Smooth muscle cell (in vitro differentiated cells): Measurements from ENCODE around the gene ZNF518A. TPM values are rescaled to one million over a fixed set of nuclear protein-coding genes. Genes with fewer than 3 reads are reported as not detected.
"Not testable (repeated sequence)": the region's sequence is repeated elsewhere in the genome, so short reads cannot be mapped to it uniquely, and the experiment has no call there.

Experiments
- DNase-seq: peaks from one replicate; lab custom pipeline; 2025; ENCODE audit not compliant: unreplicated experiment; lab: John Stamatoyannopoulos, UW
- H2AFZ ChIP-seq: fragments of 200-600 bp; sonication (generic); 2 replicates; pipeline ENCODE4 v1.6.0; 2016; ENCODE audit warnings: antibody characterized with exemption, low read depth, mild to moderate bottlenecking
- H3F3A ChIP-seq: fragments of 200-600 bp; sonication (generic); 2 replicates; pipeline ENCODE4 v1.6.0; 2017; ENCODE audit warnings: antibody characterized with exemption, low read depth
- H3K27ac ChIP-seq: fragments of 200-600 bp; sonication (generic); 2 replicates; pipeline ENCODE4 v1.5.1; 2016; ENCODE audit warnings: low read depth, mild to moderate bottlenecking
- H3K27me3 ChIP-seq: fragments of 200-600 bp; sonication (generic); 2 replicates; pipeline ENCODE4 v1.6.1; 2016; ENCODE audit warnings: low read depth, mild to moderate bottlenecking
- H3K36me3 ChIP-seq: fragments of 200-600 bp; sonication (generic); 2 replicates; pipeline ENCODE4 v1.5.1; 2016; ENCODE audit warnings: low read depth
- H3K4me1 ChIP-seq: fragments of 200-600 bp; sonication (generic); 2 replicates; pipeline ENCODE4 v1.5.1; 2016; ENCODE audit warnings: low read depth
- H3K4me2 ChIP-seq: fragments of 200-600 bp; sonication (generic); 2 replicates; pipeline ENCODE4 v1.6.0; 2016; ENCODE audit warnings: mild to moderate bottlenecking
- H3K4me3 ChIP-seq: fragments of 200-600 bp; sonication (generic); 2 replicates; pipeline ENCODE4 v1.5.1; 2016; ENCODE audit warnings: mild to moderate bottlenecking
- H3K79me2 ChIP-seq: fragments of 200-600 bp; sonication (generic); 2 replicates; pipeline ENCODE4 v1.6.0; 2016; ENCODE audit warnings: low read depth, mild to moderate bottlenecking
- H3K9ac ChIP-seq: fragments of 200-600 bp; sonication (generic); 2 replicates; pipeline ENCODE4 v1.6.0; 2016; ENCODE audit warnings: low read depth
- H3K9me3 ChIP-seq: fragments of 200-600 bp; sonication (generic); replicated peaks from 2 replicates; pipeline ENCODE4 v1.5.1; 2016; ENCODE audit warnings: low read depth
- H4K20me1 ChIP-seq: fragments of 200-600 bp; sonication (generic); 2 replicates; pipeline ENCODE4 v1.6.0; 2016; ENCODE audit warnings: low read depth
- WGBS: methylation state at CpG from one replicate; pipeline ENCODE4 v1.1.7; 2016; ENCODE audit warnings: low lambda C conversion rate; 5-methylcytosine and 5-hydroxymethylcytosine counted together
- polyA plus RNA-seq: library from polyadenylated mRNA; unstranded; fragments of >200 nt; fragmentation: Nextera tagmentation; extraction: Ambion mirVana; gene quantifications from 2 replicates; pipeline ENCODE4 v1.2.1, GENCODE V29; 2016
- total RNA-seq: library from RNA; depleted of rRNA; stranded (reverse); fragments of >200 nt; gene quantifications from 2 replicates; pipeline ENCODE4 v1.2.3, GENCODE V29; 2014
- TF ChIP-seq, protein P1 (sequence below): fragments of 200-600 bp; sonication (generic); IDR thresholded peaks from 2 replicates; pipeline ENCODE4 v1.5.1; 2017; ENCODE audit warnings: borderline replicate concordance, mild to moderate bottlenecking, antibody characterized with exemption; ENCODE audit not compliant: insufficient read depth, poor library complexity, severe bottlenecking

ZNF518A gene
- total and polyA plus RNA-seq, 2 experiments from 2014 or later = 9.0 to 26.9 TPM

DNA sequence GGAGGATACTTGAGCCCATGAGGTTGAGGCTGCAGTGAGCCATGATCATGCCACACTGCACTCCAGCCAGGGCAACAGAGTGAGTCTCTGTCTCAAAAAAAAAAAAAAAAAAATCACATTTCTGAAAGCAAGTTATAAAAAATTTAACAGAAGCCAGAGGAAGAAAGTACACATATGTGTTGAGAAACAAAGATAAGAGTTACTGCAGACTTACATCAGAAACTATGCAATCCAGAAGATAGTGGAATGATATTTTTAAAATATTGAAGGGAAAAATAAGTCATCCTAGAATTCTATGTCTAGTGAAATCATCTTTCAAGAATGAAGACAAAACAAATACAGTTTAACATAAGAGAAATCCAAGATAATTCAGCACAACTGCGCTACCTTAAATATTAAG lies 46.9 kb downstream of the ZNF518A start:
- H3K9ac ChIP-seq = no peak overlapping the region
- 98% methylated on average over 1 of the region's 1 CpG for WGBS

DNA sequence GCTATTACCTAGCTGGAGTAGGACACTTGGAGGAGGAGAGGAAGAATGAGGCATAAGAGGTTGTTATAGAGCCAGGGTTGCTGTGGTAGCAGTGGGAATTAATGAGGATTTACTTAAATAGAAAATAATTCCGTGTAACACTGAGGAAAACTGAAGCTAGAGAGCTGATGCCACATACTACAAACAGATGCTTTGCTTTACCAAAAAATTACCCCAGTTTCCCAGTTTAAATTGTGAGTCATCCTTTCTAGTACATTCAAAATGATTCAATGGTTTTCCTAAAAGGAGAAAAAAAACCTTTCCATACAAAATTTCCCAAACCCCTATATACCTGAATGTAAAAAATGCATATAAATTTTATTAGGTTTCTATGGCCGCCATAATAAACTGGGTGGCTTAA lies 58.3 kb downstream of the ZNF518A start:
- Histone ChIP-seq H3K4me3 (no peak overlapping the region), H3K79me2 (no peaks in the 10 kb centered on the region), H3K36me3 (no peaks in the 10 kb centered on the region), H3K27ac (no peak overlapping the region), H3K27me3 (no peaks in the 10 kb centered on the region), H4K20me1 (no peaks in the 10 kb centered on the region), H3K4me2 (no peak overlapping the region), H3F3A (no peaks in the 10 kb centered on the region), H2AFZ (no peak overlapping the region), H3K9ac (no peak overlapping the region), H3K4me1 (no peaks in the 10 kb centered on the region), H3K9me3 (no peaks in the 10 kb centered on the region)
- DNase-seq = no peak
- 78% methylated on average over 2 of the region's 2 CpGs for WGBS
- TF ChIP-seq, protein P1, sequence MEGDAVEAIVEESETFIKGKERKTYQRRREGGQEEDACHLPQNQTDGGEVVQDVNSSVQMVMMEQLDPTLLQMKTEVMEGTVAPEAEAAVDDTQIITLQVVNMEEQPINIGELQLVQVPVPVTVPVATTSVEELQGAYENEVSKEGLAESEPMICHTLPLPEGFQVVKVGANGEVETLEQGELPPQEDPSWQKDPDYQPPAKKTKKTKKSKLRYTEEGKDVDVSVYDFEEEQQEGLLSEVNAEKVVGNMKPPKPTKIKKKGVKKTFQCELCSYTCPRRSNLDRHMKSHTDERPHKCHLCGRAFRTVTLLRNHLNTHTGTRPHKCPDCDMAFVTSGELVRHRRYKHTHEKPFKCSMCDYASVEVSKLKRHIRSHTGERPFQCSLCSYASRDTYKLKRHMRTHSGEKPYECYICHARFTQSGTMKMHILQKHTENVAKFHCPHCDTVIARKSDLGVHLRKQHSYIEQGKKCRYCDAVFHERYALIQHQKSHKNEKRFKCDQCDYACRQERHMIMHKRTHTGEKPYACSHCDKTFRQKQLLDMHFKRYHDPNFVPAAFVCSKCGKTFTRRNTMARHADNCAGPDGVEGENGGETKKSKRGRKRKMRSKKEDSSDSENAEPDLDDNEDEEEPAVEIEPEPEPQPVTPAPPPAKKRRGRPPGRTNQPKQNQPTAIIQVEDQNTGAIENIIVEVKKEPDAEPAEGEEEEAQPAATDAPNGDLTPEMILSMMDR = no peak

More for the DNA sequence above, 46.9 kb downstream of the ZNF518A start:
- Histone ChIP-seq H3K4me2 (no peak overlapping the region), H3K4me1 (no peaks in the 10 kb centered on the region), H3K27me3 (no peaks in the 10 kb centered on the region), H2AFZ (no peak overlapping the region), H3K27ac (no peak overlapping the region), H3K9me3 (no peaks in the 10 kb centered on the region), H3K36me3 (no peaks in the 10 kb centered on the region), H3K79me2 (no peaks in the 10 kb centered on the region), H3F3A (no peaks in the 10 kb centered on the region), H4K20me1 (no peaks in the 10 kb centered on the region), H3K4me3 (no peak overlapping the region)
- no peak for DNase-seq
- TF ChIP-seq, protein P1 = no peak

DNA sequence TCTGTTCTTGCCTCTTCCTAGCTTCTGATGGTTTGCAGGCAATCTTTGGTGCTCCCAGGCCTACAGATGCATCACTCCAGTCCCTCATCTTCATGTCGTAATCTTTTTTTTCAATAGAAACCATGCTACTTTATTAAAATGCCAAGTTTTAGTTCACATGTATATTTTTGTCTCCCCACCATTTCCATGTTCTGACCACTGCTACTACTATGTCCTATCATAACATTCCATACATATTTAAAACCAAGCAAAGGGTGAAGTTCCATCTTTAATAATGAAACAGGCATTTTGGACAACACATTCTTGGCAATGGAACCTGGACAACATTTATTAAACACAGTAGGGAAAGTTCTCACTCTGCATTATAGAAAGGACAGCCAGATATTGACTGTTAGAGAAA lies 58.8 kb downstream of the ZNF518A start:
- no peaks in the 10 kb centered on the region for H3K9me3 ChIP-seq
- no peaks in the 10 kb centered on the region for H3K79me2 ChIP-seq
- H4K20me1 ChIP-seq = no peaks in the 10 kb centered on the region
- no peak overlapping the region for H3K9ac ChIP-seq
- 100% methylated on average over 1 of the region's 1 CpG for WGBS
- H3F3A ChIP-seq = no peaks in the 10 kb centered on the region
- H3K4me1 ChIP-seq = no peaks in the 10 kb centered on the region
- H3K27me3 ChIP-seq = no peaks in the 10 kb centered on the region
- no peak overlapping the region for H3K4me3 ChIP-seq
- H3K27ac ChIP-seq = no peak overlapping the region
- H3K4me2 ChIP-seq = no peak overlapping the region
- no peak overlapping the region for H2AFZ ChIP-seq
- DNase-seq = no peak
- TF ChIP-seq, protein P1 = no peak
- no peaks in the 10 kb centered on the region for H3K36me3 ChIP-seq

DNA sequence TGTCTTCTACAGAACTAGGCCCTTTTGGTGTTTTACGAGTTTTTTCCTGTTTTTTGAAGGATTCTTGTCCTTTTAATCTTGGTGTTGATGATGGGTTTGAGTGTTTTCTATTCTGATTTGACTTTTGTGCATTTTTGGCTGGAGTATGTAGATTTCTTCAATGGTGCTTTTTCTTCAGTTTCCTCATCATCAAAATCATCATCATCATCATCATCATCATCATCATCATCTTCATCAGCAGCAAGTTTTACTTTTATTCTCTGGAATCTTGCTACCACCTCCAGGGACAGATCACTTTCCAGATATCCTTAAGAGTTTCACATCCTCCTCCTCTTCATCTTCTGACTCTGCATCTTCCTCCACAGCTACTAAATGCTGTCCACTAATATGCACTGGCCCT lies 59.4 kb downstream of the ZNF518A start:
- H3K27ac ChIP-seq, H4K20me1 ChIP-seq, H3K36me3 ChIP-seq, H3K9ac ChIP-seq, H3K79me2 ChIP-seq, H3K9me3 ChIP-seq, H3K4me1 ChIP-seq, H3F3A ChIP-seq, H3K4me3 ChIP-seq, H2AFZ ChIP-seq, H3K27me3 ChIP-seq, H3K4me2 ChIP-seq, DNase-seq: not testable (repeated sequence)
- WGBS = 87% methylated on average over 1 of the region's 1 CpG
